HG03432 (cell line): Measurements from ENCODE around the gene LRP1.
A peak's percentile ranks its signal among the peaks of the same experiment; 100 is the strongest.

Experiments
- ATAC-seq: cut with Tn5 transposase; IDR thresholded peaks from one replicate; pipeline ENCODE4 v1.9.1; 2021; ENCODE audit warnings: mild to moderate bottlenecking, moderate library complexity; ENCODE audit not compliant: unreplicated experiment

Gene LRP1

GRCh38 chr12:57208631-57209282, 80.5 kb downstream of the LRP1 start:
- no peak for ATAC-seq

- ATAC-seq = no peak
Measured at GRCh38 chr12:57209916-57210315, 81.6 kb downstream of the LRP1 start.

GRCh38 chr12:57210461-57210860, 82.2 kb downstream of the LRP1 start:
- no peak for ATAC-seq

- no peak for ATAC-seq
Measured at GRCh38 chr12:57210926-57211692, 82.8 kb downstream of the LRP1 start.

- ATAC-seq = no peak
Measured at GRCh38 chr12:57211791-57212700, 83.8 kb downstream of the LRP1 start.

GRCh38 chr12:57212701-57213057, 84.4 kb downstream of the LRP1 start:
- ATAC-seq = no peak

GRCh38 chr12:57213058-57213715, 84.9 kb downstream of the LRP1 start:
- ATAC-seq = peak; percentile 48

GRCh38 chr12:57213763-57214397, 85.6 kb downstream of the LRP1 start:
- ATAC-seq = no peak

GRCh38 chr12:57214398-57214781, 86.1 kb downstream of the LRP1 start:
- peak; percentile 33 for ATAC-seq

- no peak for ATAC-seq
Measured at GRCh38 chr12:57215065-57215464, 86.8 kb downstream of the LRP1 start.

GRCh38 chr12:57215668-57216013, 87.4 kb downstream of the LRP1 start:
- ATAC-seq = peak; percentile 41

- peak; percentile 28 for ATAC-seq
Measured at GRCh38 chr12:57216014-57216911, 88.0 kb downstream of the LRP1 start, which contains the start of gene NXPH4. Gene NXPH4, plus strand, starts transcription at chr12:57216794. Its CDS starts 176 bp downstream, at chr12:57216970.

- no peak for ATAC-seq
Measured at GRCh38 chr12:57216921-57217879, 88.9 kb downstream of the LRP1 start.

- no peak for ATAC-seq
Measured at GRCh38 chr12:57218030-57218853, 90.0 kb downstream of the LRP1 start.

- no peak for ATAC-seq
Measured at GRCh38 chr12:57219205-57219992, 91.1 kb downstream of the LRP1 start.

- no peak for ATAC-seq
Measured at GRCh38 chr12:57219993-57220754, 91.9 kb downstream of the LRP1 start.
